H1 (cell line): ENCODE measurements around the gene PMEPA1. TPM values are rescaled to one million over a fixed set of nuclear protein-coding genes. Genes with fewer than 3 reads are reported as not detected.

Experiments
- CTCF ChIA-PET: fragments of 300-600 bp; sonication (Branson Sonifier 250); formaldehyde crosslinking; loops from one replicate; lab custom pipeline; 2021; ENCODE audit not compliant: partially characterized antibody; lab: Charles Lee
- POLR2A ChIA-PET: fragments of 300-600 bp; sonication (Branson Sonifier 250); formaldehyde crosslinking; loops from one replicate; lab custom pipeline; 2021; ENCODE audit warnings: inconsistent platforms; ENCODE audit not compliant: partially characterized antibody; lab: Charles Lee
- DNase-seq, 2 experiments: peaks; one replicate each; pipeline versions ENCODE4 v3.0.0 to v3.0.0-alpha.2; 2010 to 2022; ENCODE audit warnings: low spot score in 2 of 2, low read depth in 1 of 2, mixed read lengths in 1 of 2
- FAIRE-seq: peaks from 2 replicates; lab custom pipeline; 2011; peaks lifted over from hg19 to GRCh38; lab: Jason Lieb, UNC
- H2AFZ ChIP-seq: 2 replicates; pipeline ENCODE4 v1.8.1; 2012; ENCODE audit warnings: low read length, inconsistent platforms
- H2AK5ac ChIP-seq: 2 replicates; pipeline ENCODE4 v1.6.1; 2013; ENCODE audit warnings: low read depth, low read length
- H2BK120ac ChIP-seq: replicated peaks from 2 replicates; pipeline ENCODE3; 2013; ENCODE audit warnings: low read depth, low read length, inconsistent platforms
- H2BK12ac ChIP-seq: 2 replicates; pipeline ENCODE4 v1.6.1; 2013; ENCODE audit warnings: low read depth, low read length
- H2BK15ac ChIP-seq: 2 replicates; pipeline ENCODE4 v1.6.1; 2013; ENCODE audit warnings: low read length
- H2BK20ac ChIP-seq: 2 replicates; pipeline ENCODE4 v1.6.1; 2013; ENCODE audit warnings: low read length
- H2BK5ac ChIP-seq: 2 replicates; pipeline ENCODE4 v1.6.1; 2013; ENCODE audit warnings: low read depth, low read length
- H3K14ac ChIP-seq: 2 replicates; pipeline ENCODE4 v1.6.1; 2013; ENCODE audit warnings: inconsistent platforms; ENCODE audit not compliant: insufficient read length
- H3K18ac ChIP-seq: 2 replicates; pipeline ENCODE4 v1.6.1; 2013; ENCODE audit warnings: low read length; ENCODE audit errors: extremely low read depth
- H3K23ac ChIP-seq: 2 replicates; pipeline ENCODE4 v1.6.1; 2013; ENCODE audit warnings: inconsistent platforms; ENCODE audit not compliant: insufficient read length
- H3K23me2 ChIP-seq: 2 replicates; pipeline ENCODE4 v1.6.1; 2013; ENCODE audit warnings: low read depth, low read length
- H3K27ac ChIP-seq: 2 replicates; pipeline ENCODE4 v1.6.1; 2011; ENCODE audit warnings: low read depth, low read length, inconsistent platforms
- H3K27me3 ChIP-seq, 4 experiments: replicated peaks in 1 of 4; 1 replicate in 1 of 4; 2 replicates in 3 of 4; pipeline versions ENCODE4 v1.6.1 to v1.8.1; 2011 to 2013; ENCODE audit warnings: low read length in 3 of 4, mild to moderate bottlenecking in 3 of 4, inconsistent platforms in 2 of 4, mixed read lengths in 2 of 4, moderate library complexity in 1 of 4; ENCODE audit not compliant: control insufficient read depth in 3 of 4, insufficient read depth in 3 of 4; ENCODE audit errors: extremely low read depth in 1 of 4
- H3K36me3 ChIP-seq, 4 experiments: 2 replicates each; pipeline versions ENCODE4 v1.6.1 to v1.8.1; 2011 to 2013; ENCODE audit warnings: mild to moderate bottlenecking in 4 of 4, low read length in 3 of 4, moderate library complexity in 2 of 4, control low read depth in 1 of 4, inconsistent platforms in 1 of 4; ENCODE audit not compliant: insufficient read depth in 4 of 4, control insufficient read depth in 2 of 4
- H3K4ac ChIP-seq: replicated peaks from 2 replicates; pipeline ENCODE3; 2013; ENCODE audit warnings: low read length, low read depth, mixed read lengths, inconsistent platforms; ENCODE audit not compliant: insufficient read length
- H3K4me1 ChIP-seq, 4 experiments: replicated peaks in 1 of 4; 1 replicate in 1 of 4; 2 replicates in 3 of 4; pipeline versions ENCODE4 v1.6.1 to v1.8.1; 2011 to 2013; ENCODE audit warnings: low read length in 3 of 4, inconsistent platforms in 2 of 4, mixed read lengths in 1 of 4; ENCODE audit not compliant: insufficient read depth in 4 of 4, control insufficient read depth in 3 of 4
- H3K4me2 ChIP-seq, 2 experiments: 2 replicates each; pipeline versions ENCODE4 v1.6.1 to v1.8.1; 2011 to 2013; ENCODE audit warnings: low read depth in 2 of 2, low read length in 2 of 2, control low read depth in 1 of 2, inconsistent platforms in 1 of 2, mild to moderate bottlenecking in 1 of 2; ENCODE audit not compliant: insufficient read depth in 1 of 2
- H3K4me3 ChIP-seq, 4 experiments: fragments of 200-600, 300-600 bp in 1 of 4; sonication (generic), shearing (Covaris generic), sonication (Bioruptor Twin) in 1 of 4; 2 replicates each; pipeline versions ENCODE4 v1.5.1 to v1.8.1; 2011 to 2016; ENCODE audit warnings: low read length in 4 of 4, low read depth in 3 of 4, control low read depth in 2 of 4, inconsistent platforms in 2 of 4, mild to moderate bottlenecking in 2 of 4, mixed read lengths in 1 of 4, moderate library complexity in 1 of 4; ENCODE audit not compliant: insufficient read depth in 2 of 4; ENCODE audit errors: extremely low read depth in 1 of 4
- H3K56ac ChIP-seq: replicated peaks from 2 replicates; pipeline ENCODE3; 2013; ENCODE audit warnings: low read depth, mild to moderate bottlenecking, mixed read lengths, low read length, inconsistent platforms; ENCODE audit not compliant: insufficient read length
- H3K79me1 ChIP-seq: 2 replicates; pipeline ENCODE4 v1.6.1; 2013; ENCODE audit warnings: low read depth, low read length, control low read depth
- H3K79me2 ChIP-seq, 2 experiments: 2 replicates each; pipeline versions ENCODE4 v1.6.1 to v1.8.1; 2012 to 2013; ENCODE audit warnings: low read length in 2 of 2, mild to moderate bottlenecking in 2 of 2, inconsistent platforms in 1 of 2; ENCODE audit not compliant: insufficient read depth in 2 of 2, control insufficient read depth in 1 of 2
- H3K9ac ChIP-seq, 4 experiments: replicated peaks in 1 of 4; 1 replicate in 1 of 4; 2 replicates in 3 of 4; pipeline versions ENCODE4 v1.6.1 to v1.8.1; 2011 to 2013; ENCODE audit warnings: low read depth in 3 of 4, low read length in 3 of 4, control low read depth in 2 of 4, mild to moderate bottlenecking in 2 of 4, moderate library complexity in 2 of 4, inconsistent platforms in 1 of 4; ENCODE audit errors: extremely low read depth in 1 of 4
- H3K9me3 ChIP-seq, 2 experiments: 2 replicates each; pipeline versions ENCODE4 v1.6.1 to v1.8.1; 2012 to 2013; ENCODE audit warnings: mild to moderate bottlenecking in 2 of 2, moderate library complexity in 2 of 2, control low read depth in 1 of 2, inconsistent platforms in 1 of 2, low read depth in 1 of 2, low read length in 1 of 2, mixed read lengths in 1 of 2; ENCODE audit not compliant: insufficient read depth in 2 of 2
- H4K20me1 ChIP-seq, 2 experiments: replicated peaks in 1 of 2; 2 replicates each; pipeline versions ENCODE3 to v1.8.1; 2011 to 2013; ENCODE audit warnings: inconsistent platforms in 2 of 2, low read length in 2 of 2, mild to moderate bottlenecking in 1 of 2; ENCODE audit not compliant: insufficient read depth in 2 of 2, control insufficient read depth in 1 of 2
- H4K5ac ChIP-seq: 2 replicates; pipeline ENCODE4 v1.6.1; 2013; ENCODE audit warnings: low read length, low read depth, mixed read lengths, inconsistent platforms; ENCODE audit not compliant: insufficient read length
- H4K8ac ChIP-seq: 2 replicates; pipeline ENCODE4 v1.8.0; 2013; ENCODE audit warnings: mild to moderate bottlenecking, moderate library complexity, low read length, inconsistent platforms; ENCODE audit not compliant: insufficient read depth; ENCODE audit errors: extremely low read depth
- H4K91ac ChIP-seq: replicated peaks from 2 replicates; pipeline ENCODE3; 2013; ENCODE audit warnings: low read length, mixed read lengths, inconsistent platforms; ENCODE audit not compliant: insufficient read length
- CBX8 ChIP-seq: fragments of 300-800, 300-1000 bp; sonication (generic); IDR thresholded peaks from 2 replicates; pipeline ENCODE4 v1.7.1; 2016; ENCODE audit warnings: low read depth, low read length, borderline replicate concordance
- EZH2 ChIP-seq: fragments of 200-600 bp; sonication (generic); IDR thresholded peaks from 2 replicates; pipeline ENCODE4 v1.7.1; 2012; ENCODE audit warnings: low read depth, mild to moderate bottlenecking, moderate library complexity, low read length, inconsistent platforms; ENCODE audit not compliant: severe bottlenecking
- GABPA ChIP-seq: IDR thresholded peaks from 2 replicates; pipeline ENCODE4 v1.6.1; 2011; ENCODE audit warnings: mild to moderate bottlenecking, low read length, moderate library complexity, borderline replicate concordance; ENCODE audit not compliant: insufficient read depth
- KDM5A ChIP-seq: fragments of 200-600 bp; IDR thresholded peaks from 2 replicates; pipeline ENCODE4 v1.7.1; 2012; ENCODE audit warnings: mild to moderate bottlenecking, low read length, inconsistent platforms, mixed read lengths
- RAD21 ChIP-seq, 2 experiments: IDR thresholded peaks in 1 of 2; conservative IDR thresholded peaks in 1 of 2; 2 replicates each; pipeline ENCODE4 v1.6.1; 2011; ENCODE audit warnings: low read depth in 2 of 2, low read length in 2 of 2, improper control_type of control experiment in 1 of 2, inconsistent platforms in 1 of 2, mild to moderate bottlenecking in 1 of 2, moderate library complexity in 1 of 2
- SP2 ChIP-seq: IDR thresholded peaks from 2 replicates; pipeline ENCODE4 v1.6.1; 2012; ENCODE audit warnings: mild to moderate bottlenecking, low read length, inconsistent platforms
- TBP ChIP-seq: IDR thresholded peaks from 2 replicates; pipeline ENCODE4 v1.6.1; 2011; ENCODE audit warnings: low read depth, low read length, improper control_type of control experiment
- WGBS, 2 experiments: shearing (Covaris generic) in 1 of 2; methylation state at CpG; one replicate each; pipeline versions ENCODE4 v1.1.6 to v1.1.7; 2013 to 2015; ENCODE audit warnings: low lambda C conversion rate in 2 of 2, mixed read lengths in 2 of 2, inconsistent platforms in 1 of 2, low coverage in 1 of 2, missing lambda C conversion rate in 1 of 2; ENCODE audit not compliant: insufficient replicate concordance in 2 of 2, insufficient coverage in 1 of 2, insufficient read length in 1 of 2; ENCODE audit errors: extremely low coverage in 1 of 2, missing lambda C conversion rate in 1 of 2; 5-methylcytosine and 5-hydroxymethylcytosine counted together
- polyA plus RNA-seq, 7 experiments: library from polyadenylated mRNA; depleted of rRNA in 3 of 7; stranded (reverse) in 5 of 7; unstranded in 2 of 7; fragments of >200 nt in 5 of 7; fragments of 200-250 nt in 2 of 7; gene quantifications; 1 replicate in 5 of 7; 2 replicates in 1 of 7; 4 replicates in 1 of 7; pipeline versions ENCODE4 v1.2.1 to v1.2.3, GENCODE V29; 2011 to 2013; ENCODE audit warnings: missing spikeins in 2 of 7, mixed read lengths in 2 of 7
- total RNA-seq: library from RNA; stranded (reverse); fragmentation: NEBNext Ultra II Directional; extraction: Animal tissue kit (Norgen Biotek cat#: 25700); gene quantifications from 2 replicates; pipeline ENCODE4 v1.2.1, GENCODE V29; 2021
- TF ChIP-seq, protein P1 (sequence below), 3 experiments: IDR thresholded peaks; 1 replicate in 2 of 3; 2 replicates in 1 of 3; pipeline versions ENCODE4 v1.5.1 to v1.6.1; 2011; ENCODE audit warnings: low read length in 3 of 3, mild to moderate bottlenecking in 3 of 3, inconsistent platforms in 2 of 3, low read depth in 1 of 3, moderate library complexity in 1 of 3; ENCODE audit not compliant: insufficient read depth in 1 of 3; ENCODE audit errors: control extremely low read depth in 1 of 3

Gene PMEPA1
- total and polyA plus RNA-seq, 2 of the 8 experiments (the other 6 are each of a cell fraction or from before 2014, with no cell fraction given): 12.7 to 20.5 TPM

DNA sequence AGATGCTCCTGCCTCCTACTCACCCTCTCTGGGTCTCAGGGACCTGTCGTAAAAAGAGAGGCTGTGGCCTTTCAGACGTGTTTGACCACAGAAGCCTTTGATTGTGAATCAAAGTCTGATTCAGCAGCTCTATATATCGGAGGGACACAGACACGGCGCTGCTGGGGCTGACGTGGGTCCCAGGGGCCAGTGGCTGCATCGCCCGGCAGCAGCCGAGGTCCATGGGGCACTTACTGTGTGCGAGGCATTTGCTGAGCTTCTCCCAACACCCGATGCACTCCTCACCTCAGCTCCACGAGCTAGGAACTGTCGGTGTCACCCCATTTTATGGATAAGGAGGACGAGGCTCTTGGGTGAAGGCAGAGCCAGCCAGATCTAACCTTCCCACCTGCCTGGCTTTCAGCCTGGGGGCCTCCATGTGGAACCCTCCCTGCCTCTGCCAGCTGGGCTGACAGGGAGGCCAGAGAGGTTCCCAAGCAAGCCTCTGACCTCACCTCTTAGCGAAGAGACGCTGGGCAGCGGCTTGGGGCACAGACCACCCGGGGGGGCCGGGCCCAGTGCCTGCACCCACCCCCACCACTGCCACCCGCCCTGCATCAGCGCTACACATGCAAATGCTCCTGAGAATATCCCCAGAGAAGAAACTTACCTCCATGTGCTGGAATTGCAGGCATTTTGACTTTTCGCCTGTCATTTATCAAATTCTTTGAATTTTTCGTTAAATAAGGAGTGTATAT, 19.9 kb downstream of the PMEPA1 start:
- Histone ChIP-seq H2BK12ac (no peak overlapping the region), H2BK5ac (no peak overlapping the region), H3K79me1 (peaks cover 21% of the 10 kb centered on the region), H3K23me2 (no peaks in the 10 kb centered on the region), H3K9me3 (no peaks in the 10 kb centered on the region), H4K20me1 (peaks cover 22 to 31% of the 10 kb centered on the region in 2 experiments), H2AFZ (no peak overlapping the region), H3K4me2 (no peak overlapping the region), H2BK15ac (no peak overlapping the region), H3K36me3 (no peaks in the 10 kb centered on the region; a peak in 1 of 8 replicates), H4K8ac (no peak overlapping the region), H3K9ac (no peak overlapping the region), H3K27me3 (no peaks in the 10 kb centered on the region), H2BK20ac (no peak overlapping the region), H3K4me3 (no peak overlapping the region), H2BK120ac (no peak overlapping the region), H3K27ac (no peak overlapping the region), H3K23ac (no peak overlapping the region), H3K18ac (no peak overlapping the region), H3K79me2 (peaks cover 9 to 78% of the 10 kb centered on the region in 2 experiments; a peak in 3 of 4 replicates), H4K91ac (no peak overlapping the region), H4K5ac (no peak overlapping the region), H3K4ac (no peak overlapping the region), H3K4me1 (peaks cover 0 to 22% (median 12%) of the 10 kb centered on the region in 4 experiments; a peak in 6 of 7 replicates), H3K14ac (no peak overlapping the region), H3K56ac (no peak overlapping the region), H2AK5ac (no peak overlapping the region)
- TF ChIP-seq KDM5A (no peak), SP2 (no peak), RAD21 (IDR thresholded peaks at IDR 0.05 in 1 of 2, conservative IDR thresholded peaks at IDR 0.05 in 1 of 2; ENCODE audit: low read depth in 2 of 2, low read length in 2 of 2) (no peak), CBX8 (no peak), EZH2 (no peak), GABPA (no peak), TBP (no peak)
- TF ChIP-seq, protein P1, sequence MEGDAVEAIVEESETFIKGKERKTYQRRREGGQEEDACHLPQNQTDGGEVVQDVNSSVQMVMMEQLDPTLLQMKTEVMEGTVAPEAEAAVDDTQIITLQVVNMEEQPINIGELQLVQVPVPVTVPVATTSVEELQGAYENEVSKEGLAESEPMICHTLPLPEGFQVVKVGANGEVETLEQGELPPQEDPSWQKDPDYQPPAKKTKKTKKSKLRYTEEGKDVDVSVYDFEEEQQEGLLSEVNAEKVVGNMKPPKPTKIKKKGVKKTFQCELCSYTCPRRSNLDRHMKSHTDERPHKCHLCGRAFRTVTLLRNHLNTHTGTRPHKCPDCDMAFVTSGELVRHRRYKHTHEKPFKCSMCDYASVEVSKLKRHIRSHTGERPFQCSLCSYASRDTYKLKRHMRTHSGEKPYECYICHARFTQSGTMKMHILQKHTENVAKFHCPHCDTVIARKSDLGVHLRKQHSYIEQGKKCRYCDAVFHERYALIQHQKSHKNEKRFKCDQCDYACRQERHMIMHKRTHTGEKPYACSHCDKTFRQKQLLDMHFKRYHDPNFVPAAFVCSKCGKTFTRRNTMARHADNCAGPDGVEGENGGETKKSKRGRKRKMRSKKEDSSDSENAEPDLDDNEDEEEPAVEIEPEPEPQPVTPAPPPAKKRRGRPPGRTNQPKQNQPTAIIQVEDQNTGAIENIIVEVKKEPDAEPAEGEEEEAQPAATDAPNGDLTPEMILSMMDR (IDR thresholded peaks at IDR 0.05; ENCODE audit: control extremely low read depth in 1 of 3, insufficient read depth in 1 of 3, low read depth in 1 of 3, low read length in 3 of 3): no peak
- FAIRE-seq (no peak), DNase-seq (no peak)
- CTCF ChIA-PET: interaction anchor here (1.1 to 1.5 kb wide), 2 partner anchors 11 to 35 kb away, joined by 3 to 5 read pairs; no protein-coding TSS in a partner anchor
- POLR2A ChIA-PET: interaction anchor here (2.0 to 9.4 kb wide), 2 partner anchors 9 to 18 kb away, joined by 6 to 59 read pairs; partner anchors contain the start of gene PMEPA1
- 90% methylated on average over 23 of the region's 23 CpGs; no CpG with 5 or more reads in 1 of the 2 experiments for WGBS, 2 experiments
